Activated B cell treated with CpG ODN at 0.5 μM for 24 hours (primary cell): Measurements from ENCODE around the gene ALDH3A2. TPM values are rescaled to one million over a fixed set of nuclear protein-coding genes. Genes with fewer than 3 reads are reported as not detected.

Source experiments
- ATAC-seq: fragments of 200-7000 bp; cut with Tn5 transposase; one replicate; pipeline ENCODE4 v1.10.0; 2021; ENCODE audit warnings: low read depth, mild to moderate bottlenecking, moderate library complexity
- CTCF ChIA-PET: fragments of 350-600 bp; sonication (Branson Sonifier 250); formaldehyde crosslinking; loops from one replicate; lab custom pipeline; 2021; ENCODE audit warnings: antibody characterized with exemption; lab: Charles Lee
- POLR2A ChIA-PET: fragments of 350-600 bp; sonication (Branson Sonifier 250); formaldehyde crosslinking; loops from one replicate; lab custom pipeline; 2021; ENCODE audit warnings: antibody characterized with exemption; lab: Charles Lee
- DNase-seq: peaks from one replicate; pipeline ENCODE4 v3.0.0; 2022
- H3K27ac Mint-ChIP-seq: one replicate; pipeline ENCODE4 v1.8.0; 2020; ENCODE audit warnings: mixed read lengths
- H3K27me3 Mint-ChIP-seq: one replicate; pipeline ENCODE4 v1.8.0; 2021; ENCODE audit warnings: mixed read lengths
- H3K36me3 Mint-ChIP-seq: one replicate; pipeline ENCODE4 v1.8.0; 2021; ENCODE audit warnings: low read depth, mixed read lengths
- H3K4me1 Mint-ChIP-seq: one replicate; pipeline ENCODE4 v1.8.0; 2021; ENCODE audit warnings: mixed read lengths
- H3K4me3 Mint-ChIP-seq: one replicate; pipeline ENCODE4 v1.8.0; 2020; ENCODE audit warnings: mild to moderate bottlenecking, mixed read lengths
- H3K9me3 Mint-ChIP-seq: one replicate; pipeline ENCODE4 v1.8.0; 2020; ENCODE audit warnings: mixed read lengths
- CTCF ChIP-seq: fragments of 200-600 bp; IDR thresholded peaks from one replicate; pipeline ENCODE4 v1.8.0; 2022; ENCODE audit warnings: antibody characterized with exemption, mild to moderate bottlenecking
- intact Hi-C: fragments of 100-400 bp; cut with micrococcal nuclease; formaldehyde crosslinking; loops from one replicate; pipeline ENCODE4 v1.15.1; 2024
- total RNA-seq: library from RNA; stranded (reverse); gene quantifications from 2 replicates; pipeline ENCODE4 v1.2.3, GENCODE V29; 2022

The ALDH3A2 gene
- total RNA-seq, 1 donor from 2014 or later, result 18.3 TPM

GRCh38 chr17:19649274-19649541, 657 bp downstream of the ALDH3A2 start:
- Mint-ChIP-seq H3K27ac (peak overlapping the region; percentile 83), H3K4me1 (peaks cover 35% of the 10 kb centered on the region), H3K4me3 (peak overlapping the region; percentile 93), H3K9me3 (peaks cover 2% of the 10 kb centered on the region), H3K36me3 (peaks cover 25% of the 10 kb centered on the region), H3K27me3 (peaks cover 2% of the 10 kb centered on the region)
- intact Hi-C loops, result loop anchor here (2.0 to 5.0 kb wide), 3 partner anchors 106 to 330 kb away; partner anchors contain the start of gene MAPK7
- ChIA-PET POLR2A (interaction anchor here (0.9 to 3.2 kb wide), 6 partner anchors 79 to 328 kb away, joined by 4 to 22 read pairs (median 9); partner anchors contain the start of genes AKAP10 and MAPK7), CTCF (interaction anchor here (1.7 to 3.0 kb wide), 4 partner anchors 96 to 271 kb away, joined by 6 to 18 read pairs (median 8); partner anchors contain the start of gene MAPK7)
- TF ChIP-seq CTCF, result no peak
- DNase-seq (no peak), ATAC-seq (no peak)

GRCh38 chr17:19650826-19651225, 2.3 kb downstream of the ALDH3A2 start:
- Mint-ChIP-seq H3K4me1 (peaks cover 43% of the 10 kb centered on the region), H3K4me3 (peak overlapping the region; percentile 19), H3K27me3 (peaks cover 2% of the 10 kb centered on the region), H3K9me3 (peaks cover 2% of the 10 kb centered on the region), H3K36me3 (peaks cover 33% of the 10 kb centered on the region), H3K27ac (no peak overlapping the region)
- DNase-seq, result no peak
- no peak for TF ChIP-seq CTCF
- POLR2A ChIA-PET, result no interaction called here
- no peak for ATAC-seq
- CTCF ChIA-PET, result no interaction called here
- intact Hi-C loops, result no loop called here

- Mint-ChIP-seq H3K27me3 (no peaks in the 10 kb centered on the region), H3K4me1 (peaks cover 48% of the 10 kb centered on the region), H3K36me3 (peaks cover 38% of the 10 kb centered on the region), H3K9me3 (peaks cover 2% of the 10 kb centered on the region), H3K27ac (no peak overlapping the region), H3K4me3 (no peak overlapping the region)
- ChIA-PET POLR2A (no interaction called here), CTCF (no interaction called here)
- TF ChIP-seq CTCF, result no peak
- DNase-seq (no peak), ATAC-seq (no peak)
- intact Hi-C loops, result no loop called here
Measured at GRCh38 chr17:19651451-19652238, 3.1 kb downstream of the ALDH3A2 start.

GRCh38 chr17:19652595-19652994, 4.0 kb downstream of the ALDH3A2 start:
- DNase-seq, result no peak
- ATAC-seq, result no peak
- POLR2A ChIA-PET, result no interaction called here
- H3K27ac Mint-ChIP-seq, result no peak overlapping the region
- peaks cover 38% of the 10 kb centered on the region for H3K36me3 Mint-ChIP-seq
- CTCF ChIA-PET, result no interaction called here
- no peak for TF ChIP-seq CTCF
- intact Hi-C loops, result no loop called here
- H3K4me1 Mint-ChIP-seq, result peaks cover 46% of the 10 kb centered on the region
- no peaks in the 10 kb centered on the region for H3K27me3 Mint-ChIP-seq
- H3K4me3 Mint-ChIP-seq, result no peak overlapping the region
- H3K9me3 Mint-ChIP-seq, result peaks cover 2% of the 10 kb centered on the region

GRCh38 chr17:19654342-19654886, 5.9 kb downstream of the ALDH3A2 start:
- H3K27me3 Mint-ChIP-seq, result no peaks in the 10 kb centered on the region
- no peak for DNase-seq
- H3K9me3 Mint-ChIP-seq, result peaks cover 2% of the 10 kb centered on the region
- H3K36me3 Mint-ChIP-seq, result peaks cover 32% of the 10 kb centered on the region
- H3K4me1 Mint-ChIP-seq, result peaks cover 35% of the 10 kb centered on the region
- POLR2A ChIA-PET, result no interaction called here
- TF ChIP-seq CTCF, result no peak
- intact Hi-C loops, result no loop called here
- peak overlapping the region; percentile 64 for H3K27ac Mint-ChIP-seq
- no peak overlapping the region for H3K4me3 Mint-ChIP-seq
- peak; percentile 49 for ATAC-seq
- CTCF ChIA-PET, result no interaction called here
